Measurements from ENCODE around the gene ZBP1. TPM values are rescaled to one million over a fixed set of nuclear protein-coding genes. Genes with fewer than 3 reads are reported as not detected.
A peak's percentile ranks its signal among the peaks of the same experiment; 100 is the strongest.

Gene ZBP1
- total RNA-seq, 3 donors from 2014 or later: 1.8 to 12.8 (median 3.6) TPM

- no peak for DNase-seq
- no peak for TF ChIP-seq CTCF (IDR thresholded peaks at IDR 0.05)
- H3K4me1 ChIP-seq (ENCODE audit: low read depth): peaks cover 19% of the 10 kb centered on the region
- ATAC-seq: no peak
- no peaks in the 10 kb centered on the region for H3K9me3 ChIP-seq
- no peaks in the 10 kb centered on the region for H3K36me3 ChIP-seq (ENCODE audit: low read depth)
- H3K4me3 ChIP-seq: no peak overlapping the region
- intact Hi-C loops (cut with DNase I, micrococcal nuclease): no loop called here
Observed at GRCh38 chr20:57576617-57577550, 43.3 kb downstream of the ZBP1 start.

- no peaks in the 10 kb centered on the region for H3K36me3 ChIP-seq (ENCODE audit: low read depth)
- H3K4me3 ChIP-seq: no peak overlapping the region
- intact Hi-C loops (cut with DNase I, micrococcal nuclease): no loop called here
- no peak for DNase-seq
- H3K9me3 ChIP-seq: no peaks in the 10 kb centered on the region
- no peak for ATAC-seq
- TF ChIP-seq CTCF (IDR thresholded peaks at IDR 0.05): no peak
- H3K4me1 ChIP-seq (ENCODE audit: low read depth): peaks cover 15% of the 10 kb centered on the region
Observed at GRCh38 chr20:57576002-57576401, 44.2 kb downstream of the ZBP1 start.

- no peaks in the 10 kb centered on the region for H3K9me3 ChIP-seq
- peaks cover 13% of the 10 kb centered on the region for H3K4me1 ChIP-seq (ENCODE audit: low read depth)
- ATAC-seq (no peak), DNase-seq (no peak)
- no peak for TF ChIP-seq CTCF (IDR thresholded peaks at IDR 0.05)
- H3K4me3 ChIP-seq: no peak overlapping the region
- intact Hi-C loops (cut with DNase I, micrococcal nuclease): no loop called here
- no peaks in the 10 kb centered on the region for H3K36me3 ChIP-seq (ENCODE audit: low read depth)
Observed at GRCh38 chr20:57574954-57575353, 45.3 kb downstream of the ZBP1 start.

- Histone ChIP-seq H3K4me1 (ENCODE audit: low read depth) (peaks cover 10% of the 10 kb centered on the region), H3K4me3 (no peak overlapping the region), H3K9me3 (no peaks in the 10 kb centered on the region), H3K36me3 (ENCODE audit: low read depth) (no peaks in the 10 kb centered on the region)
- DNase-seq (peak in 1 of 3 donors; percentile 26), ATAC-seq (no peak)
- TF ChIP-seq CTCF (IDR thresholded peaks at IDR 0.05): no peak
- intact Hi-C loops (cut with DNase I, micrococcal nuclease): no loop called here
Observed at GRCh38 chr20:57573894-57574293, 46.3 kb downstream of the ZBP1 start.

- Histone ChIP-seq H3K4me1 (ENCODE audit: low read depth) (peaks cover 10% of the 10 kb centered on the region), H3K4me3 (no peak overlapping the region), H3K9me3 (no peaks in the 10 kb centered on the region), H3K36me3 (ENCODE audit: low read depth) (no peaks in the 10 kb centered on the region)
- no peak for TF ChIP-seq CTCF (IDR thresholded peaks at IDR 0.05)
- no peak for DNase-seq
- intact Hi-C loops (cut with DNase I, micrococcal nuclease): no loop called here
- ATAC-seq: no peak
Observed at GRCh38 chr20:57573242-57573641, 47.0 kb downstream of the ZBP1 start.

All from mucosa of descending colon (tissue), 3 donors.